ENCODE results near the gene GPX8. TPM values are rescaled to one million over a fixed set of nuclear protein-coding genes. Genes with fewer than 3 reads are reported as not detected.
A peak's percentile ranks its signal among the peaks of the same experiment; 100 is the strongest.

The GPX8 gene
- total RNA-seq, 1 donor from 2014 or later = not detected

- no peak for ATAC-seq (ENCODE audit: low read depth)
- Mint-ChIP-seq H3K4me1 (peaks cover 4% of the 10 kb centered on the region), H3K9me3 (peaks cover under 1% of the 10 kb centered on the region), H3K36me3 (ENCODE audit: low read depth) (no peaks in the 10 kb centered on the region), H3K4me3 (no peak overlapping the region), H3K27me3 (peaks cover 42% of the 10 kb centered on the region), H3K27ac (no peak overlapping the region)
- DNase-seq = no peak
- ChIA-PET CTCF (interaction anchor here (1.4 to 2.1 kb wide), 4 partner anchors 10 to 643 kb away, joined by 4 to 7 read pairs (median 5); partner anchors contain the start of gene SNX18), POLR2A (no interaction called here)
- TF ChIP-seq CTCF (IDR thresholded peaks at IDR 0.05) = no peak
- intact Hi-C loops (cut with micrococcal nuclease) = no loop called here
Observed at GRCh38 chr5:55160493-55161209, 680 bp downstream of the GPX8 start.

- H3K4me1 Mint-ChIP-seq = peaks cover 4% of the 10 kb centered on the region
- CTCF ChIA-PET = interaction anchor here (1.4 to 2.1 kb wide), 3 partner anchors 8 to 319 kb away, joined by 3 to 6 read pairs (median 4); no protein-coding TSS in a partner anchor
- no peak for TF ChIP-seq CTCF (IDR thresholded peaks at IDR 0.05)
- no peak for DNase-seq
- peaks cover 44% of the 10 kb centered on the region for H3K27me3 Mint-ChIP-seq
- H3K4me3 Mint-ChIP-seq = no peak overlapping the region
- H3K27ac Mint-ChIP-seq = no peak overlapping the region
- no peaks in the 10 kb centered on the region for H3K9me3 Mint-ChIP-seq
- no peak for ATAC-seq (ENCODE audit: low read depth)
- POLR2A ChIA-PET = no interaction called here
- H3K36me3 Mint-ChIP-seq (ENCODE audit: low read depth) = no peaks in the 10 kb centered on the region
- intact Hi-C loops (cut with micrococcal nuclease) = no loop called here
Observed at GRCh38 chr5:55162666-55163065, 2.7 kb downstream of the GPX8 start.

GRCh38 chr5:55171471-55171870 is 11.5 kb downstream of the GPX8 start:
- CTCF ChIA-PET = interaction anchor here (0.7 to 1.7 kb wide), 6 partner anchors 10 to 521 kb away, joined by 3 to 18 read pairs (median 3); partner anchors contain the start of gene GPX8
- no peak for DNase-seq
- no peaks in the 10 kb centered on the region for H3K9me3 Mint-ChIP-seq
- POLR2A ChIA-PET = no interaction called here
- no peak overlapping the region for H3K4me3 Mint-ChIP-seq
- H3K27me3 Mint-ChIP-seq = peaks cover 51% of the 10 kb centered on the region
- ATAC-seq (ENCODE audit: low read depth) = no peak
- TF ChIP-seq CTCF (IDR thresholded peaks at IDR 0.05) = no peak
- H3K4me1 Mint-ChIP-seq = peaks cover 25% of the 10 kb centered on the region
- H3K27ac Mint-ChIP-seq = no peak overlapping the region
- H3K36me3 Mint-ChIP-seq (ENCODE audit: low read depth) = no peaks in the 10 kb centered on the region
- intact Hi-C loops (cut with micrococcal nuclease) = loop anchor here (5.0 to 10.0 kb wide), 4 partner anchors 151 to 1733 kb away; partner anchors contain the start of gene SETD9

DNA sequence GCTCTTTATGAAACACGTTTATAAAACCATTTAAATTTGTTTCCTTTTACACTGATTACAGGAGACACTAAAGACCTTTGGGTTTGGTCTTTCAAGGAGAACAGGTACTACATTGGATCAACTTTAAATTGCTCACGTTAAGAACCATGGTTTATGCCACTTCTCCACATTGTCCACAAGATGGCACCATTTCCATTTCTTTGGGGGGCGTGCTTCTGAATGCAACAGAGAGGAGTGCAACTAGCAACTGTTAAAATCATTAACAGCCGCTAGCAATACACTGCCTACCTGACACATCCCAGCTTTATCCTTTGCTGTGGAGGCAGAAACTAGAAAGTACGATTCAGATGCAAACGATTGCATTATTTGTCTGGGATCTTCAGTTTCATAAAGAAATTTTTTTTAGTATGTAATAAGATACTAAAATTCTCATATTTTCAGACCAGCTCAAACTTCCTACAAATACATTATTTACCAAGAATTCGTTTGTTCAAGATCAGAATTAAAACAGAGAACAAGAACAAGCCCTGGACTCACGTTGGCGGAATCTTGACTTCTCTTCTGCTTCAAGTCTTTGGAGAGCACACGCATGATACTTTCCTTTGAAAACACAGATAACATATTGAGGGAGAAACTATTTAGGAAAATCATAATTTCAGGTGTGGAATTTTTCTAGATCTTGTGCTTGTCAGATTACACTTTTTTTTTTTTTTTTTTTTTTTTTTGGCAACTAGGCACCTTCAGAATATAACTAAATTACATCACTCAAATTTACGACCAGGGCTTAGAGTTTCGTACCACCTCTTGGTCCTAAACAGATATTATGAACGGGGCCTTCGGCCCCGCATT is 12.3 kb downstream of the GPX8 start:
- Mint-ChIP-seq H3K9me3 (peaks cover under 1% of the 10 kb centered on the region), H3K4me1 (peaks cover 33% of the 10 kb centered on the region), H3K27ac (no peak overlapping the region), H3K36me3 (ENCODE audit: low read depth) (no peaks in the 10 kb centered on the region), H3K4me3 (peak overlapping the region; percentile 88), H3K27me3 (peaks cover 51% of the 10 kb centered on the region)
- ChIA-PET POLR2A (no interaction called here), CTCF (interaction anchor here (0.6 to 1.7 kb wide), 7 partner anchors 53 to 520 kb away, joined by 3 to 18 read pairs (median 3); partner anchors contain the start of genes DHX29 and MTREX)
- ATAC-seq (ENCODE audit: low read depth) (peak; percentile 53), DNase-seq (no peak)
- intact Hi-C loops (cut with micrococcal nuclease) = loop anchor here (1.0 to 10.0 kb wide), 16 partner anchors 55 to 2001 kb away; partner anchors contain the start of genes ARL15, DHX29, MCIDAS and MTREX
- TF ChIP-seq CTCF (IDR thresholded peaks at IDR 0.05) = peak; percentile 88

All from activated B cell treated with CpG ODN at 0.5 μM for 24 hours (primary cell).